Naive thymus-derived CD8-positive, alpha-beta T cell (primary cell): ENCODE results near the gene TOB2. TPM values are rescaled to one million over a fixed set of nuclear protein-coding genes. Genes with fewer than 3 reads are reported as not detected.
"Not testable (repeated sequence)": the region's sequence is repeated elsewhere in the genome, so short reads cannot be mapped to it uniquely, and the experiment has no call there.

Source experiments
- ATAC-seq, 2 donors: fragments of 150-1000 bp; cut with Tn5 transposase in 1 of 2; sonication (Bioruptor Pico), chemical (Tn5 transposase) in 1 of 2; 1 replicate in 1 of 2; 2 replicates in 1 of 2; pipeline ENCODE4 v1.10.0; 2021; ENCODE audit warnings: mild to moderate bottlenecking in 2 of 2, moderate library complexity in 2 of 2
- POLR2A ChIA-PET: fragments of 350-600 bp; sonication (Branson Sonifier 250); formaldehyde crosslinking; loops from one replicate; lab custom pipeline; 2021; ENCODE audit warnings: antibody characterized with exemption; lab: Charles Lee
- DNase-seq, 10 donors: peaks; one replicate each; pipeline versions ENCODE4 v3.0.0 to v3.0.0-alpha.2; 2020 to 2022
- H3K27ac Mint-ChIP-seq, 10 donors: one replicate each; pipeline ENCODE4 v1.8.0; 2020 to 2022; ENCODE audit warnings: mild to moderate bottlenecking in 10 of 10, mixed read lengths in 10 of 10, moderate library complexity in 4 of 10, inconsistent platforms in 1 of 10
- H3K27me3 Mint-ChIP-seq, 5 donors: one replicate each; pipeline ENCODE4 v1.8.0; 2021 to 2022; ENCODE audit warnings: mixed read lengths in 5 of 5
- H3K36me3 Mint-ChIP-seq, 3 donors: one replicate each; pipeline ENCODE4 v1.8.0; 2020 to 2022; ENCODE audit warnings: mixed read lengths in 3 of 3, mild to moderate bottlenecking in 2 of 3, inconsistent platforms in 1 of 3
- H3K4me1 Mint-ChIP-seq, 4 donors: one replicate each; pipeline ENCODE4 v1.8.0; 2021 to 2022; ENCODE audit warnings: mixed read lengths in 4 of 4
- H3K4me3 Mint-ChIP-seq, 10 donors: one replicate each; pipeline ENCODE4 v1.8.0; 2020 to 2022; ENCODE audit warnings: mild to moderate bottlenecking in 10 of 10, mixed read lengths in 10 of 10, moderate library complexity in 6 of 10, inconsistent platforms in 1 of 10
- H3K9me3 Mint-ChIP-seq, 9 donors: one replicate each; pipeline ENCODE4 v1.8.0; 2020 to 2022; ENCODE audit warnings: mixed read lengths in 9 of 9, mild to moderate bottlenecking in 3 of 9, inconsistent platforms in 1 of 9, moderate library complexity in 1 of 9
- polyA plus RNA-seq, 3 donors: library from polyadenylated mRNA; unstranded; fragments of 300-500 nt; fragmentation: Illumina TruSeq; gene quantifications; one replicate each; pipeline ENCODE4 v1.2.3, GENCODE V29; 2021
- total RNA-seq, 8 experiments: library from RNA in 2 of 8; stranded (reverse) in 2 of 8; gene quantifications; one replicate each; pipeline ENCODE4 v1.2.3 and lab custom pipeline; 2021 to 2026

The TOB2 gene
- total and polyA plus RNA-seq, 5 experiments from 2014 or later = 8.7 to 26.4 (median 12.1) TPM

- Mint-ChIP-seq H3K4me3 (peak overlapping the region; percentile 23 to 83 (median 57)), H3K9me3 (no peaks in the 10 kb centered on the region), H3K36me3 (no peaks in the 10 kb centered on the region), H3K27me3 (no peaks in the 10 kb centered on the region), H3K27ac (peak overlapping the region; percentile 93 to 100 (median 98)), H3K4me1 (peaks cover 24 to 51% (median 36%) of the 10 kb centered on the region in 4 donors)
- no peak for DNase-seq
- no peak for ATAC-seq
- POLR2A ChIA-PET = interaction anchor here (1.5 kb wide), 1 partner anchor 210 kb away, joined by 4 read pairs; the partner anchor contains the start of genes DESI1 and XRCC6
These were observed 35.4 kb downstream of the TOB2 start for GRCh38 chr22:41411021-41411851.

GRCh38 chr22:41410311-41410751 lies 36.3 kb downstream of the TOB2 start:
- ATAC-seq = no peak
- peaks cover 22 to 47% (median 34%) of the 10 kb centered on the region in 4 donors for H3K4me1 Mint-ChIP-seq
- H3K27me3 Mint-ChIP-seq = no peaks in the 10 kb centered on the region
- no peak for DNase-seq
- peak overlapping the region; percentile 64 to 100 (median 94) for H3K27ac Mint-ChIP-seq
- H3K4me3 Mint-ChIP-seq = no peak overlapping the region
- H3K9me3 Mint-ChIP-seq = no peaks in the 10 kb centered on the region
- POLR2A ChIA-PET = interaction anchor here (1.3 kb wide), 1 partner anchor 117 kb away, joined by 6 read pairs; no protein-coding TSS in a partner anchor
- H3K36me3 Mint-ChIP-seq = no peaks in the 10 kb centered on the region

- H3K9me3 Mint-ChIP-seq = no peaks in the 10 kb centered on the region
- no peak overlapping the region for H3K4me3 Mint-ChIP-seq
- H3K36me3 Mint-ChIP-seq = no peaks in the 10 kb centered on the region
- DNase-seq = no peak
- peaks cover 0 to under 1% (median 0%) of the 10 kb centered on the region in 5 donors for H3K27me3 Mint-ChIP-seq
- POLR2A ChIA-PET = interaction anchor here (0.5 to 2.8 kb wide), 3 partner anchors 18 to 1061 kb away, joined by 3 to 11 read pairs (median 5); partner anchors contain the start of gene TOB2
- ATAC-seq = no peak
- peak overlapping the region in 3 of 10 donors; percentile 41 to 76 (median 69) for H3K27ac Mint-ChIP-seq
- peaks cover 22 to 40% (median 34%) of the 10 kb centered on the region in 4 donors for H3K4me1 Mint-ChIP-seq
These were observed 37.9 kb downstream of the TOB2 start for GRCh38 chr22:41408665-41409064.

- Mint-ChIP-seq H3K27ac (peak overlapping the region in 8 of 10 donors; percentile 9 to 84 (median 36)), H3K4me1 (peaks cover 19 to 39% (median 28%) of the 10 kb centered on the region in 4 donors), H3K4me3 (no peak overlapping the region), H3K9me3 (no peaks in the 10 kb centered on the region), H3K27me3 (peaks cover 0 to 1% (median 0%) of the 10 kb centered on the region in 5 donors), H3K36me3 (no peaks in the 10 kb centered on the region)
- ATAC-seq (no peak), DNase-seq (no peak)
- POLR2A ChIA-PET = interaction anchor here (0.5 to 2.8 kb wide), 4 partner anchors 19 to 128 kb away, joined by 3 to 11 read pairs (median 6); partner anchors contain the start of gene TOB2
These were observed 39.2 kb downstream of the TOB2 start for GRCh38 chr22:41407433-41407832.

GRCh38 chr22:41406410-41406809 lies 40.2 kb downstream of the TOB2 start:
- H3K27ac Mint-ChIP-seq = peak overlapping the region in 5 of 10 donors; percentile 14 to 55 (median 38)
- H3K36me3 Mint-ChIP-seq = no peaks in the 10 kb centered on the region
- ATAC-seq = no peak
- peak overlapping the region in 2 of 10 donors; percentile 41 to 48 for H3K4me3 Mint-ChIP-seq
- no peaks in the 10 kb centered on the region for H3K9me3 Mint-ChIP-seq
- peaks cover 0 to 1% (median 0%) of the 10 kb centered on the region in 5 donors for H3K27me3 Mint-ChIP-seq
- POLR2A ChIA-PET = interaction anchor here (0.6 to 2.8 kb wide), 4 partner anchors 33 to 63 kb away, joined by 3 to 13 read pairs (median 8); partner anchors contain the start of genes ACO2, PHF5A and TOB2
- DNase-seq = no peak
- H3K4me1 Mint-ChIP-seq = peaks cover 14 to 31% (median 20%) of the 10 kb centered on the region in 4 donors

- ATAC-seq = peak; percentile 8 to 31
- Mint-ChIP-seq H3K4me1 (peaks cover 11 to 24% (median 14%) of the 10 kb centered on the region in 4 donors), H3K36me3 (no peaks in the 10 kb centered on the region), H3K27me3 (peaks cover 0 to 1% (median 0%) of the 10 kb centered on the region in 5 donors), H3K27ac (peak overlapping the region in 9 of 10 donors; percentile 25 to 92 (median 80)), H3K9me3 (no peaks in the 10 kb centered on the region), H3K4me3 (peak overlapping the region in 4 of 10 donors; percentile 18 to 63 (median 32))
- no peak for DNase-seq
- POLR2A ChIA-PET = interaction anchor here (0.6 to 2.1 kb wide), 6 partner anchors 41 to 135 kb away, joined by 3 to 13 read pairs (median 6); partner anchors contain the start of genes ACO2, PHF5A and TOB2
These were observed 41.0 kb downstream of the TOB2 start for GRCh38 chr22:41405588-41405987.

GRCh38 chr22:41403532-41404318 lies 42.9 kb downstream of the TOB2 start:
- POLR2A ChIA-PET = interaction anchor here (0.7 to 2.0 kb wide), 8 partner anchors 42 to 294 kb away, joined by 3 to 12 read pairs (median 7); partner anchors contain the start of genes ACO2, PHF5A and TOB2
- H3K27me3 Mint-ChIP-seq = peaks cover 0 to 1% (median 0%) of the 10 kb centered on the region in 5 donors
- peak overlapping the region in 6 of 10 donors; percentile 41 to 94 (median 64) for H3K27ac Mint-ChIP-seq
- no peaks in the 10 kb centered on the region for H3K36me3 Mint-ChIP-seq
- peaks cover 6 to 15% (median 10%) of the 10 kb centered on the region in 4 donors for H3K4me1 Mint-ChIP-seq
- peak overlapping the region in 2 of 10 donors; percentile 14 to 54 for H3K4me3 Mint-ChIP-seq
- DNase-seq (peak; percentile 62 to 91 (median 81)), ATAC-seq (peak; percentile 98 to 99)
- H3K9me3 Mint-ChIP-seq = no peaks in the 10 kb centered on the region

GRCh38 chr22:41402851-41403250 lies 43.8 kb downstream of the TOB2 start:
- H3K9me3 Mint-ChIP-seq, ATAC-seq, DNase-seq, H3K27me3 Mint-ChIP-seq, H3K4me3 Mint-ChIP-seq, H3K36me3 Mint-ChIP-seq: not testable (repeated sequence)
- POLR2A ChIA-PET = interaction anchor here (1.7 to 2.0 kb wide), 2 partner anchors 43 to 66 kb away, joined by 11 to 12 read pairs; partner anchors contain the start of genes ACO2, PHF5A and TOB2
- H3K27ac Mint-ChIP-seq = peak overlapping the region in 2 of 10 donors; percentile 15 to 56
- H3K4me1 Mint-ChIP-seq = peaks cover 6 to 15% (median 10%) of the 10 kb centered on the region in 4 donors

- Mint-ChIP-seq H3K36me3 (peaks cover 0 to 15% (median 3%) of the 10 kb centered on the region in 3 donors), H3K4me1 (peaks cover 6 to 15% (median 10%) of the 10 kb centered on the region in 4 donors), H3K9me3 (no peaks in the 10 kb centered on the region), H3K27ac (no peak overlapping the region), H3K4me3 (no peak overlapping the region), H3K27me3 (peaks cover 0 to 1% (median 0%) of the 10 kb centered on the region in 5 donors)
- DNase-seq (no peak), ATAC-seq (no peak)
- POLR2A ChIA-PET = interaction anchor here (0.6 to 1.3 kb wide), 3 partner anchors 66 to 688 kb away, joined by 3 to 5 read pairs (median 3); partner anchors contain the start of gene PHF5A
These were observed 44.6 kb downstream of the TOB2 start for GRCh38 chr22:41401781-41402648.

- no peaks in the 10 kb centered on the region for H3K9me3 Mint-ChIP-seq
- POLR2A ChIA-PET = no interaction called here
These were observed 47.7 kb downstream of the TOB2 start for GRCh38 chr22:41398921-41399320.

More at GRCh38 chr22:41398921-41399320, 47.7 kb downstream of the TOB2 start:
- Mint-ChIP-seq H3K27ac (no peak overlapping the region), H3K4me3 (no peak overlapping the region), H3K27me3 (peaks cover 0 to 1% (median 0%) of the 10 kb centered on the region in 5 donors), H3K36me3 (peaks cover 0 to 42% (median 13%) of the 10 kb centered on the region in 3 donors), H3K4me1 (peaks cover 4 to 6% (median 5%) of the 10 kb centered on the region in 4 donors)
- no peak for ATAC-seq
- DNase-seq = no peak
